GM13976 (cell line): ENCODE results near the gene CLEC19A.

Experiments
- DNase-seq: peaks from one replicate; pipeline ENCODE4 v3.0.0; 2012; ENCODE audit warnings: low spot score
- CTCF ChIP-seq: IDR thresholded peaks from 2 replicates; pipeline ENCODE4 v1.5.1; 2012; ENCODE audit warnings: borderline replicate concordance, mild to moderate bottlenecking; ENCODE audit not compliant: insufficient read depth; ENCODE audit errors: extremely low read depth, missing control alignments, control extremely low read depth
- in situ Hi-C: fragments of 300-500 bp; cut with MboI; formaldehyde crosslinking; loops from one replicate; pipeline ENCODE4 v1.12.0; 2022; ENCODE audit warnings: low sequenced_read_pairs, mixed read lengths, inconsistent platforms; ENCODE audit not compliant: unreplicated experiment

Gene CLEC19A

GRCh38 chr16:19299565-19299964 lies 14.0 kb downstream of the CLEC19A start:
- in situ Hi-C loops: no loop called here
- DNase-seq: no peak
- TF ChIP-seq CTCF: no peak

- DNase-seq: no peak
- TF ChIP-seq CTCF: no peak
- in situ Hi-C loops: no loop called here
Observed at GRCh38 chr16:19301931-19302330, 16.4 kb downstream of the CLEC19A start.

GRCh38 chr16:19304750-19305149 lies 19.2 kb downstream of the CLEC19A start:
- TF ChIP-seq CTCF: no peak
- in situ Hi-C loops: no loop called here
- no peak for DNase-seq

- DNase-seq: no peak
- no peak for TF ChIP-seq CTCF
- in situ Hi-C loops: no loop called here
Observed at GRCh38 chr16:19305443-19305842, 19.9 kb downstream of the CLEC19A start.

GRCh38 chr16:19307587-19308241 lies 22.2 kb downstream of the CLEC19A start:
- no peak for DNase-seq
- in situ Hi-C loops: no loop called here
- TF ChIP-seq CTCF: no peak

- TF ChIP-seq CTCF: no peak
- in situ Hi-C loops: no loop called here
- DNase-seq: no peak
Observed at GRCh38 chr16:19308392-19308791, 22.9 kb downstream of the CLEC19A start.

GRCh38 chr16:19309178-19309577 lies 23.6 kb downstream of the CLEC19A start:
- TF ChIP-seq CTCF: no peak
- in situ Hi-C loops: no loop called here
- DNase-seq: no peak
